ENCODE measurements around the gene SNRK. TPM values are rescaled to one million over a fixed set of nuclear protein-coding genes. Genes with fewer than 3 reads are reported as not detected.
"Not testable (repeated sequence)": the region's sequence is repeated elsewhere in the genome, so short reads cannot be mapped to it uniquely, and the experiment has no call there.

SNRK gene
- total RNA-seq, 6 experiments from 2014 or later, result 10.0 to 13.8 (median 11.6) TPM

DNA sequence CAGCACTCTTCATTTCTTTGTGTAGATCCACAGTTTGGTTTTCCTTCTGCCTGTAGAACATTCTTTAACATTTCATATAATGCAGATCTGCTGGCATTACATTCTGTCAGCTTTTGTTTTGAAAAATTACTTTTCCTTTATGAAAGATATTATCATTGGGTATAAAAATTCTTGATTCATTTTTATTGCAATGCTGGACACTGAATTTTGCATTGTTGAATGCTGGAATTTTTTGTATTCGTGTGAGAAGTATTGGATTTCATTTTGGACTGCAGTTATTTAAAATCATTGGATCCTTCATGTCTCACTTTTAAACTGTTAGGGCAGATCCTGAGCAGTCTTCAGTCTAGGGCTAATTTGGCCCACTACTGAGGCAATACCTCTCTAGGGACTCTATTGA is 67.1 kb downstream of the SNRK start:
- Mint-ChIP-seq H3K36me3 (ENCODE audit: low read depth) (peaks cover 62% of the 10 kb centered on the region), H3K27ac (no peak overlapping the region), H3K27me3 (ENCODE audit: insufficient read depth) (peaks cover 5% of the 10 kb centered on the region), H3K4me3 (no peak overlapping the region), H3K9me3 (peaks cover 48% of the 10 kb centered on the region), H3K4me1 (ENCODE audit: low read depth) (no peaks in the 10 kb centered on the region)
- no peak for DNase-seq
- TF ChIP-seq CTCF (IDR thresholded peaks at IDR 0.05), result no peak

DNA sequence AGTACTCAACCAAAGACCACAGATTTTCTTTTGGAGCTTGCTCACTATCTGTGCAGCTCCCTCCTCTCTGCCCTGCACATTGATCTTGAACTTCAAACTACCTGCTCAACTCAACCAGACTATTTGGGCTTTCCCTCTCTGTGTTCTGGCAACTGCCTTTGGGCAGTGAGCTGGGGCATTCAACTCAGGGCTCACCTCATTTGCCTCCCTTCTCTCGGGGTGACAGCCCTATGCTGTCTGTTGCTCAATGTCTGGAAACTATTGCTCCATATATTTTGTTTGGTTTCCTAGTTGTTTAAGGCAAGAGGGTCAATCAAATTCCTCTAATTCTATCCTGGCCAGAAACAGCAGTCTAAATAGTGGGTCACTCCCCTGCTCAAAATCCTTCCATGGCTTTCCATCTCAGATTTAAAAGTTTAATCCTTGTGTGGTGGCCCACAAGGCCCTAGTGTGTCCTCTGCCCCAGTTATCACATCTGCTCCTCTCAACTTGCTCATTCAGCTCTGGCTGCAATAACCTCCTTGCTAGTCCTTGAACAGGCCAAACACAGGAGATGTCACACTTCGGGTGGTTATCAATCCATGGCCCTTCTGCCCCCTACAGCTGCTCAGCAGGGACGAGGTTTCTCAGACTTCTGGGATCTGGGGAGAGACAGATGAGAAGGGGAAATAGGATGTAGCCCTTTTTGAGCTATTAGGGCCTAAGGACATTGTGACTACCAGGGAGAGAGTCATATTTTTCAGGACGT is 67.8 kb downstream of the SNRK start:
- no peak for TF ChIP-seq CTCF (IDR thresholded peaks at IDR 0.05)
- Mint-ChIP-seq H3K27me3 (ENCODE audit: insufficient read depth) (peaks cover 6% of the 10 kb centered on the region), H3K36me3 (ENCODE audit: low read depth) (peaks cover 56% of the 10 kb centered on the region), H3K4me3 (no peak overlapping the region), H3K9me3 (peaks cover 48% of the 10 kb centered on the region), H3K27ac (no peak overlapping the region), H3K4me1 (ENCODE audit: low read depth) (no peaks in the 10 kb centered on the region)
- no peak for DNase-seq

GRCh38 chr3:43356033-43356432 is 69.7 kb downstream of the SNRK start:
- DNase-seq; H3K4me3 Mint-ChIP-seq; H3K27me3 Mint-ChIP-seq (ENCODE audit: insufficient read depth); H3K27ac Mint-ChIP-seq; H3K4me1 Mint-ChIP-seq (ENCODE audit: low read depth): not testable (repeated sequence)
- Mint-ChIP-seq H3K9me3 (peaks cover 48% of the 10 kb centered on the region), H3K36me3 (ENCODE audit: low read depth) (peaks cover 48% of the 10 kb centered on the region)

DNA sequence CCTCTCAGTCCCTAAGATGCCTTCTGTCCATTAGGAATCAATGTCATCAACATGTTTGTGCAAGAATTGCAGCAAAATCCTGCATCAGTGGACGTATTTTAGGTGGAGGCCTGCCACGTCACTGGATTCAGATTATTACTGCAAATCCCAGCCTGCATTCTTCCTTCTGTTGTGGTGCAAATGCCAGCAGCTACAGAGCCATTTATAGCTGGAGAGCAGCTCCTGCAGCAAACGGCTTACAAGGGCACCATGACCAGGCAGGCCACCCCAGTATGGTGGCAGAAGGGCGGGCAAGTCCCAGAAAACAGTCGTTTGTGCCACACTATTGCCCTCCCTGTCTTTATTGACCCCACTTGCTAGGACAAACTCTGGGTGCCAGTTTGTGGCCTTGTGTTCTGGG is 74.7 kb downstream of the SNRK start:
- no peak for DNase-seq
- no peak for TF ChIP-seq CTCF (IDR thresholded peaks at IDR 0.05)
- Mint-ChIP-seq H3K36me3 (ENCODE audit: low read depth) (peaks cover under 1% of the 10 kb centered on the region), H3K9me3 (peaks cover 3% of the 10 kb centered on the region), H3K27me3 (ENCODE audit: insufficient read depth) (peaks cover 6% of the 10 kb centered on the region), H3K27ac (no peak overlapping the region), H3K4me1 (ENCODE audit: low read depth) (no peaks in the 10 kb centered on the region), H3K4me3 (no peak overlapping the region)

- H3K4me3 Mint-ChIP-seq, result no peak overlapping the region
- H3K27ac Mint-ChIP-seq, result no peak overlapping the region
- H3K9me3 Mint-ChIP-seq, result no peaks in the 10 kb centered on the region
- no peak for TF ChIP-seq CTCF (IDR thresholded peaks at IDR 0.05)
- DNase-seq, result no peak
- no peaks in the 10 kb centered on the region for H3K4me1 Mint-ChIP-seq (ENCODE audit: low read depth)
- H3K27me3 Mint-ChIP-seq (ENCODE audit: insufficient read depth), result peaks cover 3% of the 10 kb centered on the region
- H3K36me3 Mint-ChIP-seq (ENCODE audit: low read depth), result no peaks in the 10 kb centered on the region; the same call in 1 of the 2 replicates
Measured at GRCh38 chr3:43362183-43362582, 75.8 kb downstream of the SNRK start.

GRCh38 chr3:43362961-43363360 is 76.6 kb downstream of the SNRK start:
- no peak overlapping the region for H3K4me3 Mint-ChIP-seq
- no peak overlapping the region for H3K27ac Mint-ChIP-seq
- TF ChIP-seq CTCF (IDR thresholded peaks at IDR 0.05), result no peak
- no peak for DNase-seq
- no peaks in the 10 kb centered on the region; the same call in 1 of the 2 replicates for H3K36me3 Mint-ChIP-seq (ENCODE audit: low read depth)
- no peaks in the 10 kb centered on the region for H3K9me3 Mint-ChIP-seq
- H3K27me3 Mint-ChIP-seq (ENCODE audit: insufficient read depth), result peaks cover 3% of the 10 kb centered on the region
- H3K4me1 Mint-ChIP-seq (ENCODE audit: low read depth), result no peaks in the 10 kb centered on the region
